Suprapubic skin (tissue), 4 donors: ENCODE data around the gene HOXB3. TPM values are rescaled to one million over a fixed set of nuclear protein-coding genes. Genes with fewer than 3 reads are reported as not detected.
A peak's percentile ranks its signal among the peaks of the same experiment; 100 is the strongest.

Experiments used
- DNase-seq, 2 donors: peaks; one replicate each; pipeline ENCODE4 v3.0.0-alpha.2; 2019; ENCODE audit warnings: low spot score in 2 of 2
- H3K27ac ChIP-seq: fragments of 200-600 bp; sonication (generic); one replicate; pipeline ENCODE4 v1.5.1; 2019
- H3K27me3 ChIP-seq: fragments of 200-600 bp; sonication (generic); one replicate; pipeline ENCODE4 v1.5.1; 2019
- H3K36me3 ChIP-seq: fragments of 200-600 bp; sonication (generic); one replicate; pipeline ENCODE4 v1.5.1; 2019
- H3K4me1 ChIP-seq: fragments of 200-600 bp; sonication (generic); one replicate; pipeline ENCODE4 v1.5.1; 2019
- H3K4me3 ChIP-seq: fragments of 200-600 bp; sonication (generic); one replicate; pipeline ENCODE4 v1.5.1; 2019; ENCODE audit warnings: mild to moderate bottlenecking
- H3K9me3 ChIP-seq: fragments of 200-600 bp; sonication (generic); one replicate; pipeline ENCODE4 v1.5.1; 2019
- EP300 ChIP-seq: sonication (generic); formaldehyde crosslinking; IDR thresholded peaks from one replicate; pipeline ENCODE4 v1.6.1; 2017; ENCODE audit warnings: antibody characterized with exemption
- POLR2A ChIP-seq, 2 donors: fragments of 450-650 bp; IDR thresholded peaks; one replicate each; pipeline ENCODE4 v1.6.1; 2017; ENCODE audit warnings: antibody characterized with exemption in 2 of 2, mild to moderate bottlenecking in 2 of 2, moderate library complexity in 2 of 2
- POLR2AphosphoS5 ChIP-seq, 3 donors: sonication (generic); formaldehyde crosslinking; IDR thresholded peaks; one replicate each; pipeline ENCODE4 v1.6.1; 2017; ENCODE audit warnings: antibody characterized with exemption in 3 of 3
- WGBS: methylation state at CpG from one replicate; pipeline ENCODE4 v1.1.5; 2018; 5-methylcytosine and 5-hydroxymethylcytosine counted together
- total RNA-seq, 4 donors: library from RNA; depleted of rRNA; stranded (reverse); fragments of >200 nt; gene quantifications; one replicate each; pipeline ENCODE4 v1.1.0, GENCODE V29; 2016
- TF ChIP-seq, protein P1 (sequence below), 2 donors: fragments of 200-600 bp in 1 of 2; fragments of 450-650 bp in 1 of 2; sonication (generic) in 1 of 2; IDR thresholded peaks; one replicate each; pipeline ENCODE4 v1.5.1; 2016 to 2019; ENCODE audit warnings: antibody characterized with exemption in 2 of 2, mild to moderate bottlenecking in 1 of 2, moderate library complexity in 1 of 2

Gene HOXB3
- total RNA-seq, 4 donors from 2014 or later, result 2.3 to 20.8 (median 3.9) TPM

DNA sequence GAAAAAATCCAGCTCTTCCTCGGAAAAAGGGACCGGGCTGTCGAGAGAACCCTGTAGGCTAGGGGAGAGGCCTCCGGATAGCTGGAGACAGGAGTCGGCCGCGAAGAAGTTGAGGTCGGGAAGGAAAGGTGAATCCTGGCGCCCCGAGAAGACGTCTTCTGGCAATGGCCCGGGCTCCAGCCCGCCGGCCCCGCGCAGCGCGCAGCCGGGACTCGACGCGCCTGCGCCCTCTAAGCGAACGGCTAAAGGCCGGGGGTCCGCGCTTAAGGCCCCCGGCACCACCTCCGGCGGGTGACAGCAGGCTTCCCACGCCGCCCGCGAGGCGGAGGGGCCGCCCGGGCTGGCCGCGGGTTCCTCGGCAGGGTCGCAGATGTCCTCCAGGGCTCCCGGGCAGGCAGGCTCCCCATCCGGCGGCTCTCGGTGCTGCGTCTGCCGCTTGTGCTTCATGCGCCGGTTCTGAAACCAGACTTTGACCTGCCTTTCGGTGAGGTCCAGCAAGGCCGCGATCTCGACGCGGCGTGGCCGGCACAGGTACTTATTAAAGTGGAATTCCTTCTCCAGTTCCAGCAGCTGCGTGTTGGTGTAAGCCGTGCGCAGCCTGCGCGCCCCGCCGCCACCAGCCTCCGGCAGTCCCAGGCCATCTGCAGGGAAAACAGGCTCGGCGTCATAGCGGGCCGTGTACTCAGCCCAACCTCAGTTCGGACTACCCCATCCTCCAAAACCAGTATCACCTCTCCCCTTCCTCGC, 46.8 kb downstream of the HOXB3 start:
- TF ChIP-seq, protein P1, sequence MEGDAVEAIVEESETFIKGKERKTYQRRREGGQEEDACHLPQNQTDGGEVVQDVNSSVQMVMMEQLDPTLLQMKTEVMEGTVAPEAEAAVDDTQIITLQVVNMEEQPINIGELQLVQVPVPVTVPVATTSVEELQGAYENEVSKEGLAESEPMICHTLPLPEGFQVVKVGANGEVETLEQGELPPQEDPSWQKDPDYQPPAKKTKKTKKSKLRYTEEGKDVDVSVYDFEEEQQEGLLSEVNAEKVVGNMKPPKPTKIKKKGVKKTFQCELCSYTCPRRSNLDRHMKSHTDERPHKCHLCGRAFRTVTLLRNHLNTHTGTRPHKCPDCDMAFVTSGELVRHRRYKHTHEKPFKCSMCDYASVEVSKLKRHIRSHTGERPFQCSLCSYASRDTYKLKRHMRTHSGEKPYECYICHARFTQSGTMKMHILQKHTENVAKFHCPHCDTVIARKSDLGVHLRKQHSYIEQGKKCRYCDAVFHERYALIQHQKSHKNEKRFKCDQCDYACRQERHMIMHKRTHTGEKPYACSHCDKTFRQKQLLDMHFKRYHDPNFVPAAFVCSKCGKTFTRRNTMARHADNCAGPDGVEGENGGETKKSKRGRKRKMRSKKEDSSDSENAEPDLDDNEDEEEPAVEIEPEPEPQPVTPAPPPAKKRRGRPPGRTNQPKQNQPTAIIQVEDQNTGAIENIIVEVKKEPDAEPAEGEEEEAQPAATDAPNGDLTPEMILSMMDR (IDR thresholded peaks at IDR 0.05), result peak in 1 of 2 donors; percentile 21
- peak in 1 of 3 donors; percentile 44 for TF ChIP-seq POLR2AphosphoS5 (IDR thresholded peaks at IDR 0.05)
- no peak for TF ChIP-seq POLR2A (IDR thresholded peaks at IDR 0.05)
- TF ChIP-seq EP300, result no peak
- WGBS, result under 1% methylated on average over 36 of the region's 72 CpGs

GRCh38 chr17:48542698-48543106, 47.3 kb downstream of the HOXB3 start:
- H3K4me3 ChIP-seq, result peak overlapping the region; percentile 79
- no peak for DNase-seq
- H3K27me3 ChIP-seq, result peaks cover 4% of the 10 kb centered on the region
- H3K27ac ChIP-seq, result peak overlapping the region; percentile 93
- peaks cover 61% of the 10 kb centered on the region for H3K4me1 ChIP-seq
- H3K9me3 ChIP-seq, result no peaks in the 10 kb centered on the region
- WGBS, result 7% methylated on average over 12 of the region's 12 CpGs
- no peaks in the 10 kb centered on the region for H3K36me3 ChIP-seq
- no peak for TF ChIP-seq POLR2AphosphoS5 (IDR thresholded peaks at IDR 0.05)
- no peak for TF ChIP-seq EP300
- TF ChIP-seq POLR2A (IDR thresholded peaks at IDR 0.05), result no peak
- TF ChIP-seq, protein P1 (IDR thresholded peaks at IDR 0.05), result no peak

More for the DNA sequence above, 46.8 kb downstream of the HOXB3 start:
- Histone ChIP-seq H3K27me3 (peaks cover 4% of the 10 kb centered on the region), H3K4me3 (peak overlapping the region; percentile 79), H3K4me1 (peaks cover 65% of the 10 kb centered on the region), H3K36me3 (no peaks in the 10 kb centered on the region), H3K27ac (peak overlapping the region; percentile 93), H3K9me3 (no peaks in the 10 kb centered on the region)
- no peak for DNase-seq

DNA sequence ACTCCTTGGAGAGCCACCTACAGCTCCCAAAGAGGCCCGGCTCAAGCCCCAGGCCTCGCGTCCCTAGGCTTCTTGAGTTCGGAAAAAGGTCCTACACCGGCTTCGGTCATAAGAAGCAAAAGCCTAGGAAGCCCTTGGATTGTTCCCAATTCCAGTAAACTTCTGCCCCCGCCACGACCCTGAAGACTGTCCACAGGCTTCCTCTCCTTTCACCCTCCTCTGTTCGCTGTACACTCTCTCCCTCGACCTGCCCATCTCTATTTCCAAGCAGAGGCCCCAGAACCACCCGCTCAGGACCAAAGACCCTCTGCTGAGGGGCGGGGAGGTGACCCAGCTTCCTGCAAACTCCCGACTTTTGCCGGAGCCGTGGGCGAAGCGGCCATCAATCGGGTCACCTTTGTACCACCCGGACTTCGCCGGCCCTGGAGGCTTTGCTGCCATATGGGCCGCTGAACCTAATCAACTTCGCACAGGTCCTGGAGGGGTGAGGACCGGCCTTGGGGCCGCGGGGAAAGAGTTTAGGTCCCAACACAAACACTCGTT, 47.9 kb downstream of the HOXB3 start:
- Histone ChIP-seq H3K4me3 (peak overlapping the region; percentile 79), H3K9me3 (no peaks in the 10 kb centered on the region), H3K27me3 (peaks cover 4% of the 10 kb centered on the region), H3K27ac (peak overlapping the region; percentile 93), H3K4me1 (peaks cover 57% of the 10 kb centered on the region), H3K36me3 (no peaks in the 10 kb centered on the region)
- DNase-seq, result no peak
- 33% methylated on average over 27 of the region's 27 CpGs for WGBS
- TF ChIP-seq EP300 (no peak), POLR2A (IDR thresholded peaks at IDR 0.05) (no peak), POLR2AphosphoS5 (IDR thresholded peaks at IDR 0.05) (no peak)
- TF ChIP-seq, protein P1 (IDR thresholded peaks at IDR 0.05), result no peak

- Histone ChIP-seq H3K27ac (peak overlapping the region; percentile 93), H3K4me3 (peak overlapping the region; percentile 79), H3K9me3 (no peaks in the 10 kb centered on the region), H3K4me1 (peaks cover 53% of the 10 kb centered on the region), H3K27me3 (peaks cover 4% of the 10 kb centered on the region), H3K36me3 (no peaks in the 10 kb centered on the region)
- peak in 1 of 2 donors; percentile 88 for DNase-seq
- no peak for TF ChIP-seq POLR2A (IDR thresholded peaks at IDR 0.05)
- TF ChIP-seq POLR2AphosphoS5 (IDR thresholded peaks at IDR 0.05), result peak in 1 of 3 donors; percentile 5
- WGBS, result 20% methylated on average over 35 of the region's 36 CpGs
Observed at GRCh38 chr17:48541577-48542113, 48.4 kb downstream of the HOXB3 start.

GRCh38 chr17:48541036-48541576, 48.9 kb downstream of the HOXB3 start:
- TF ChIP-seq EP300 (no peak), POLR2A (IDR thresholded peaks at IDR 0.05) (no peak), POLR2AphosphoS5 (IDR thresholded peaks at IDR 0.05) (no peak)
- TF ChIP-seq, protein P1 (IDR thresholded peaks at IDR 0.05), result no peak
- Histone ChIP-seq H3K9me3 (no peaks in the 10 kb centered on the region), H3K27me3 (peaks cover 4% of the 10 kb centered on the region), H3K27ac (peak overlapping the region; percentile 93), H3K36me3 (no peaks in the 10 kb centered on the region), H3K4me3 (peak overlapping the region; percentile 79), H3K4me1 (peaks cover 47% of the 10 kb centered on the region)
- 42% methylated on average over 12 of the region's 12 CpGs for WGBS
- no peak for DNase-seq
